Measurements from ENCODE around the gene PPP1R14B. TPM values are rescaled to one million over a fixed set of nuclear protein-coding genes. Genes with fewer than 3 reads are reported as not detected.

Gene PPP1R14B, protein sequence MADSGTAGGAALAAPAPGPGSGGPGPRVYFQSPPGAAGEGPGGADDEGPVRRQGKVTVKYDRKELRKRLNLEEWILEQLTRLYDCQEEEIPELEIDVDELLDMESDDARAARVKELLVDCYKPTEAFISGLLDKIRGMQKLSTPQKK
- 100 to 1,000 TPM; 332 to 336 TPM for total RNA-seq

DNA sequence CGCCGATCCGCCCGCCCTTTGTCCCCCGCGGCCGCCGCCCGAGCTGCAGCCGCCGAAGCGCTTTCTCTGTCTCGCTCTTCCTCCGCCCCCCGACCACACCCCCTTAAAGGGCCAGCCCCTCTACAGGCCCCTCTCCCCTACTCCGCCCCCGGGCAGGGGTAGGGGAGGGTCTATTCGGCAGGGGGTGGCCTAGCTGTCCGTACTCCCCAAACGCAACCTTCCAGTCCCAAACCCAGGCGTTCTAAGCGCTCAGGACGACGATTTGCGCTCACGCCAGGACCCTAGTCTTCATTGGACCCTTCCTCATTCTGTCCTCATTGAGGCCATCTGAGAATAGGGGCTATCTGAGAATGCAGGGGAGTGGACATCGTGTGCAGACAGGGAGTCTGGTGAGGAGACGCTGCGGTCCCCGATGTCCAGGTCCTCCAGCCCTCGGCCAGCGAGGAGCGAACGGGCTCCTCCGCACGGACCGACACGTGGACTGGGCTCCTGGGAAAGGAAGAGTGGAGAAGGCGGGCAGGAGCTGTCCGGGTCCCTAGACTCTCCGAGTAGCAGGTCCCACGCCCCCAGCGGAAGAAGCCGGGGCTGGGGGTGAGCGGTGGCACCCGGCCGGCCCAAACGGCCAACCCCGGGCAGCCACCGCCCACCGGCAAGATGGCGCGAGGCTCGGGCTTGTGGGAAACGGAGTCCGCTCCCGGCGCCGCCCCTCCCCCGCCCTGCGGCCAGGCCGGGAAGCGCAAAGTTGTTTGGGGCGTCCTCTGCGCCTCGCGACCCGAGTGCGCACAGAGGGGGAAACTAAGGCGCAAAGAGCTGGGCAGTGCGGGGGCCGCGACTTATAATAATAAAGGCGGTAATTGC is at the start of gene PPP1R14B:
PPP1R14B (minus strand) TSS at position 73 of the 858 bp plus-strand sequence. CDS start 270 bp downstream, outside the sequence.
- Mint-ChIP-seq H3K9me3 (no peaks in the 10 kb centered on the region), H3K4me1 (peaks cover 29% of the 10 kb centered on the region), H3K36me3 (peaks cover 21% of the 10 kb centered on the region), H3K27me3 (no peaks in the 10 kb centered on the region), H3K27ac (peak within 1 kb of the TSS; percentile 90), H3K4me3 (peak within 1 kb of the TSS; percentile 91)
- peak; percentile 85 for DNase-seq

DNA sequence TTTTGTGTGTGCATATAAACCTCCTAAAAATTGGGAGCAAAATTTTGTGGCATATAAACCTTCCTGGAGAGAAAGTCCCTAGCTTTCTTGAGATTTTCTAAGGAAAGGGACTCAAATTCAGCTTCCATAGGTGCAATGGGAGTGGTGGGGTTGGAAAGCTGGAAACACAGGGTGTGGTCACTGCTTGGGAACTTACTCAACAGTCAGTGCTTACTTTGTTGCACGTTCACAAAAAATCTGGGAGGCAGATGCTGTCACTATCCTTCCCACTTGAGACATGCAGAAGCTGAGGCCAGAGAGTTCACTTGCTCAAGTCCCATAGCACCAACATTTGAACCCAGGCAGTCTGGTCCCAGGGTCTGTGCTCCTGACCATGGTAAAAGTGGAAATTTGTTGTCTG is 49.5 kb upstream of the PPP1R14B start:
- Mint-ChIP-seq H3K4me1 (peaks cover 22% of the 10 kb centered on the region), H3K9me3 (no peaks in the 10 kb centered on the region), H3K36me3 (no peaks in the 10 kb centered on the region), H3K27ac (no peak overlapping the region), H3K4me3 (no peak overlapping the region), H3K27me3 (peaks cover 89% of the 10 kb centered on the region)
- no peak for DNase-seq

DNA sequence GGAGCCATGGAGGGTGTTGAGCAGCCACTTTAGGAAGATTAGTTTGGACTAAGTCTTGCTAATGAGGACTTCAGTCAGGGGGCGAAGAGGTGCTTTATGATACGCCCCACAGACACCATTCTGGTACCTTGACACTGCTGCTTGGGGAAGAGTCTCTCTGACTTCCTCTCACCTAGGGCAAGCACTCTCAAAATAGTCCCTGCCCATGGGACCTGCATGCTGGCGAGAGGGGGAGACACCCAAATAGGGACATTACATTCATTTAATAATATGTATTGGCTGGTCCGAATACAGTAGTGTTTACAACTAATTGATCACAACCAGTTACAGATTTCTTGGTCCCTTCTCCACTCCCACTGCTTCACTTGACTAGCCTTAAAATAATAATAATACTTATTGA is 49.0 kb upstream of the PPP1R14B start:
- H3K9me3 Mint-ChIP-seq = no peaks in the 10 kb centered on the region
- peaks cover 19% of the 10 kb centered on the region for H3K4me1 Mint-ChIP-seq
- DNase-seq = no peak
- H3K4me3 Mint-ChIP-seq = no peak overlapping the region
- no peak overlapping the region for H3K27ac Mint-ChIP-seq
- H3K27me3 Mint-ChIP-seq = peaks cover 89% of the 10 kb centered on the region
- H3K36me3 Mint-ChIP-seq = no peaks in the 10 kb centered on the region

DNA sequence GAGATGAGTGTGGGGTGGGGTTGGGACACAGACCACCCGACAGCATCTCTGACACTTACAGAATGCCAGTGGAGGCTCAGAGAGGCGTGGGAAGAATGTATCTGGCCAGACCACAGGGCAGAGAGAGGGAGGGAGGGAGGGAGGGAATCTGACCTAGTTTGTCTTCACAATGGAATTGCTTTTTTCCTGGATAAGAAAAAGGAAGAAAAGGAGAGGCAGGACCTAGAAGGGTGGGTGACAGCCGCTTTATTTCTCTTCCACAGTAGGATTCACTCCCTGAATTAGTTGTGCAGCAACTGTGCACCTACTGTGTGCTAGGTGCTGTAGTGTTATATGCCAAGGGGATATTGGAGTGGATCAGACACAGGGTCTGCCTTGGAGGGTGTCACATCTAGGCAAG is 48.0 kb upstream of the PPP1R14B start:
- H3K4me3 Mint-ChIP-seq = no peak overlapping the region
- peaks cover 14% of the 10 kb centered on the region for H3K4me1 Mint-ChIP-seq
- no peaks in the 10 kb centered on the region for H3K9me3 Mint-ChIP-seq
- no peak overlapping the region for H3K27ac Mint-ChIP-seq
- no peaks in the 10 kb centered on the region for H3K36me3 Mint-ChIP-seq
- peaks cover 85% of the 10 kb centered on the region for H3K27me3 Mint-ChIP-seq
- DNase-seq = no peak

DNA sequence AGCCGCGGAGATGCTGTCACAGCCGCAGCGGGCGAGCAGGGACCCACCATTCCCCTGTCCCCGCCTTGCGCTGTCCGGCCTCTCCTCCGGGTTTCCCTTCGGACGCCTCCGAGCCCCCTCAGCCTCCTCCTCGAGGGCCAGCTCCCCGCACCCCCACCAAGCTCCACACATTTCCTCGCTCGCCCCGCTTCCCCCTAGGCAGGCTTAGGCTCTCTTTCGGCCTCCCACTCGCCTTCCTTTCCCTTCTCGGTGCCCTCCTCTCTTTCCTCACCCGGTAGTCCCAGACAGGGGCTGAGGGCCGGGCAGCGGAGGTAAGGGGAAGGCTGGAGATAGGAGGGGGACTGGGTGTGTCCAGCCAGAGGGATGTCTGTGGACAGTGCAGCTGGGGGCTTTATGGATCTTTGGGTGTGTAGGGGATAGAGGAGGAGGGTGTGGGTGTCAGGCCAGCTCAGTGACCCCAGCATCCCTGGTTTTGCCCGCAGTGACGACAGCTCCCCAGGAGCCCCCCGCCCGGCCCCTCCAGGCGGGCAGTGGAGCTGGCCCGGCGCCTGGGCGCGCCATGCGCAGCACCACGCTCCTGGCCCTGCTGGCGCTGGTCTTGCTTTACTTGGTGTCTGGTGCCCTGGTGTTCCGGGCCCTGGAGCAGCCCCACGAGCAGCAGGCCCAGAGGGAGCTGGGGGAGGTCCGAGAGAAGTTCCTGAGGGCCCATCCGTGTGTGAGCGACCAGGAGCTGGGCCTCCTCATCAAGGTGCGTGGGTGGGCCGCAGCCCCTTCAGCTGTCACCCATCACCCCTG is 45.9 kb upstream of the PPP1R14B start:
- no peak for DNase-seq
- peaks cover 64% of the 10 kb centered on the region for H3K27me3 Mint-ChIP-seq
- no peaks in the 10 kb centered on the region for H3K9me3 Mint-ChIP-seq
- no peak overlapping the region for H3K27ac Mint-ChIP-seq
- H3K36me3 Mint-ChIP-seq = peaks cover 5% of the 10 kb centered on the region
- H3K4me3 Mint-ChIP-seq = peak overlapping the region; percentile 44
- H3K4me1 Mint-ChIP-seq = peaks cover 10% of the 10 kb centered on the region

DNA sequence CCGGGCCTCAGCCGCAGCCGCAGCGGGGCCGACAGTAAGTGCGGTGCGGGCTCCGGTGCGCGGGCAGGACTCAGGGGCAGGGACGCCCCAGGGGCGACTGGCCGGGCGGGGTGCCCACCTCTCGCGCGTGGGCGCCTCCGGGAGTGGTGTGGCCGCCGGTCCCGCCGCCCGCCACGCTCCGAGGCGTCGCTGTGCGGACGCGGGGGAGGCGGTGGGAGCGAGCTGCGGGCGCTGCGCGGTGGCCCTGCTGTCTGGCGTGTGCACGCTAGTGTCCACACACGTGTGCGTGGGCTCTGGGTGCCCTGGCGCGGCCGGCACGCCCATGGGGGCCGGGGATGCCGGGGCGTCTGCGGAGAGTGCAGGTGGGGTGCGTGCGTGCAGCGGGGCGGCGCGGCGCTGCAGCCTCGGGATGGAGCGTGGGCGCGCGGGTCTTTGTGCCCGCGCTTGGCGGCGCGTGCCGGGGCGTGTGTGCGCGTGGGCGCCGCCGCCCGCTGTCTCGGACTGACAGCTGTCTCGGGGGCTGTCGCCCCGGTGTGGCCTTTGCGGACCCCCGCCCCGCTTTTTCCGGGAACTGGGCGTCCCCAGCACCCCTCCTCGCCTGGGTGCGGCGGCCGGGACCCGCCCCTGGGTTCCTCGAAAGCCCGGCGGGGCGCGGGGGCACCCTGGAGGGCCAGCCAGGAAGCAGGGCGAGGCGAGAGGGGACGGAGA is 45.2 kb upstream of the PPP1R14B start:
- no peak overlapping the region for H3K4me3 Mint-ChIP-seq
- no peak overlapping the region for H3K27ac Mint-ChIP-seq
- DNase-seq = no peak

DNA sequence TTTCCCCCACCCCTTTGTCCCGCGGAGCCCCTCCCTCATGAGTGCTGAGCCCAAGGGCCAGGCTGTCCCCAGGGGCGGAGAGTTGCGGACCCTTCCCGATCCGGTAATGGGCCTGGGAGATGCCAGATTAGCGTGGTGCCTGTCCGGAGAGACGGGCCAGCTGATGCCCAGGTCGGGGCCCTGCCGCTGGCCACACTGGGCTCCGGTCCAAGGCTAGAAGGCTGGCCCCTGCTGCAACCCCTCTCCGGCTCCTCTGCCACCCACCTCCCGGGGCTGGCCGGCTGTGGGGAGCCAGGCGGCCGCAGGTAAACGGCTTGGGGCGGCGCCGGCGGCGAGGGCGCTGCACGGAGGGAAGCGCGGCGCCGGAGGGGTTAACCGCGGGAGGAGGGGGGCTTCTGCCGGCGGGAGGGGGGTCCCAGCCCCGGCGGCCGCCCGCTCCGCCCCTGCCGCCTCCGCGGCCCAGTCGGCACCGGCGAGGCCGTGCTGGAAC is 44.6 kb upstream of the PPP1R14B start, which contains the start of gene KCNK4:
KCNK4 (plus strand) TSS at position 41 of the 490 bp plus-strand sequence. CDS start 1,717 bp downstream, outside the sequence.
- H3K4me3 Mint-ChIP-seq = peak within 1 kb of the TSS; percentile 23
- no peaks in the 10 kb centered on the region for H3K9me3 Mint-ChIP-seq
- H3K27ac Mint-ChIP-seq = no peak within 1 kb of the TSS
- H3K4me1 Mint-ChIP-seq = peaks cover 14% of the 10 kb centered on the region
- H3K36me3 Mint-ChIP-seq = peaks cover 5% of the 10 kb centered on the region
- peaks cover 50% of the 10 kb centered on the region for H3K27me3 Mint-ChIP-seq
- DNase-seq = no peak

More for the DNA sequence above, 45.2 kb upstream of the PPP1R14B start:
- peaks cover 5% of the 10 kb centered on the region for H3K36me3 Mint-ChIP-seq
- peaks cover 8% of the 10 kb centered on the region for H3K4me1 Mint-ChIP-seq
- peaks cover 56% of the 10 kb centered on the region for H3K27me3 Mint-ChIP-seq
- H3K9me3 Mint-ChIP-seq = no peaks in the 10 kb centered on the region

DNA sequence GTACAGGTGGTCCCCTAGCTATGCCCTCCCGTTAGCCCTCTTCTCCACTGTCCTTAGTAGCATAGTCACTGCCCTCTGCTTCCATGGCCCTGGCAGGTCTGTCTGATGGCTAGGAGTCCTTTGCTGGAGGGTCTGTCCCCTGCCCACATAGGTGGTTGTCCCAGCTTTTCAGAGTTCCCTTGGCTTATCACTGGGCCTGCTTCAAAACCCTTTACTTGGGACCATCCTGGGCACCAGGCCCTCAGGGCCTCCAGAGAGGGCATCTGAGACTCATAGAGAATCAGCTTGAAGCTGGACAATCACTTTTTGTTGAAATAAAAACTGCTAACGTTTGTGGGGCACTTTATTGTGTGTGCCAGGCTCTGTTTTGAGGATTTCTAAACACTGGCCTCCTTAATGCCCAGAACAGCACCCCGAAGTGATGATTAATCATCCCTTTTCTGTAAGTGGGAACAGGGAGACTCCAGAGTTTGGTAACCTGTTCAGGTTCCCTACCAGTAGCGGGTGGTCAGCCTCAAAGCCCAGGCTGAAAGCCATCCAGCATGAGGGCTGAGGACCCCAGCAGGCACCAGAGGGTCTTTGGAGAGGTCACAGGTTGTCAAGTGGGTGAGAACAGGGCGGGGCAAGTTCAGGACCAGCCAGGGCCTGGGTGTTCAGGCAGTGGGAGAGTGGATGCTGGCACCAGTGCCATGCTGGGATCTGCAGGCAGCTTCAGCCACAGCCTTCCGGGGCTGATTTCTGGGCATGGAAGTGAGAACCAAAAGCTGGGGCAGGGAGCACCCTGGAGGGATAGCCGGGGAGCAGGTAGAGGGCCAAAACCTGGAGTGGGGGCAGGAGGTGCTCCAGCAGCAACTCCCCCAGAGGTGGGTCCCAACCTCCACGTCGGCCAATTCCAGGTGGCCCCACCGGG is 43.9 kb upstream of the PPP1R14B start:
- peaks cover 43% of the 10 kb centered on the region for H3K27me3 Mint-ChIP-seq
- no peak overlapping the region for H3K27ac Mint-ChIP-seq
- H3K9me3 Mint-ChIP-seq = no peaks in the 10 kb centered on the region
- H3K36me3 Mint-ChIP-seq = peaks cover 5% of the 10 kb centered on the region
- DNase-seq = no peak
- H3K4me1 Mint-ChIP-seq = peaks cover 15% of the 10 kb centered on the region
- H3K4me3 Mint-ChIP-seq = peak overlapping the region; percentile 23

DNA sequence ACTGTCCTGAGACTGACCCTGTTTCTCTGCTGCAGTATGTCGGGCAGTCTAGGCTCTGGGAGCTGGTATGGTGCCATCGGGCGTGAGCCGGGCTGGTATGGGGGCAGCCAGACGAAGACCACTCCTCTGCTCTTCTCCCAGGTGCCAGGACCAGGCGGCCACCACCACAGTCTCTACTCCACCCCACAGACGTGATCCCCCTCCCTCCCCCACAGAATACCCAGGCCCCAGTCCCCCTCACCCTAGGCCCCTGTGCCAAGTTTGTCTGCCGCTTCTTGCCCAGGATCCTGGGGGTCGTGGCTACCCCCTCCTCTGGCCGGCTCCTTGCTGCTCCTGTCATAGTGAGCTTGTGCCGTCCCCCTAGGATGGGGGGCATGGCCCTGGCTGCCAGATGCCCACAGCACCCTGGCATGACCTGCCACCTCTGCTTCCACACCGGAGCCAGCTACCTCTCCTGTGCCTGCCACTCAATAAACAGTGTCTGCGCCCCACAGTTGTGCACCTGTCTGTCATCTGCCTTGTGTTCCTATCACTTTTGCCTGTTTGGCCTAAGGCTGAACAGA is 42.3 kb upstream of the PPP1R14B start:
- H3K27ac Mint-ChIP-seq = no peak overlapping the region
- no peaks in the 10 kb centered on the region for H3K9me3 Mint-ChIP-seq
- H3K36me3 Mint-ChIP-seq = peaks cover 5% of the 10 kb centered on the region
- H3K4me1 Mint-ChIP-seq = peaks cover 15% of the 10 kb centered on the region
- no peak for DNase-seq
- H3K27me3 Mint-ChIP-seq = peaks cover 28% of the 10 kb centered on the region
- H3K4me3 Mint-ChIP-seq = no peak overlapping the region

DNA sequence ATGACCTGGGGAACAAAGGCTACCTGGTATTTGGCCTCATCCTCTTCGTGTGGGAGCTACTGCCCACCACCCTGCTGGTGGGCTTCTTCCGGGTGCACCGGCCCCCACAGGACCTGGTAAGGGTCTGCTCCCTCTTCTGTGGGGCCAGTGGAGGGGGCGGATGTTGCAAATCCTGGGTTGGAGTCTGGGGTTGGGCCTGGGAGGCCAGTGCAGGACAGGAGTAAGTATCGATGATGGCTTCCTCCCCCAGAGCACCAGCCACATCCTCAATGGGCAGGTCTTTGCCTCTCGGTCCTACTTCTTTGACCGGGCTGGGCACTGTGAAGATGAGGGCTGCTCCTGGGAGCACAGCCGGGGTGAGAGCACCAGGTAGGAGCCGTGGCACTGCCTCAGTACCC is 41.6 kb upstream of the PPP1R14B start:
- Mint-ChIP-seq H3K4me1 (peaks cover 17% of the 10 kb centered on the region), H3K27ac (no peak overlapping the region), H3K36me3 (peaks cover 5% of the 10 kb centered on the region), H3K4me3 (no peak overlapping the region), H3K9me3 (no peaks in the 10 kb centered on the region), H3K27me3 (peaks cover 21% of the 10 kb centered on the region)
- no peak for DNase-seq

DNA sequence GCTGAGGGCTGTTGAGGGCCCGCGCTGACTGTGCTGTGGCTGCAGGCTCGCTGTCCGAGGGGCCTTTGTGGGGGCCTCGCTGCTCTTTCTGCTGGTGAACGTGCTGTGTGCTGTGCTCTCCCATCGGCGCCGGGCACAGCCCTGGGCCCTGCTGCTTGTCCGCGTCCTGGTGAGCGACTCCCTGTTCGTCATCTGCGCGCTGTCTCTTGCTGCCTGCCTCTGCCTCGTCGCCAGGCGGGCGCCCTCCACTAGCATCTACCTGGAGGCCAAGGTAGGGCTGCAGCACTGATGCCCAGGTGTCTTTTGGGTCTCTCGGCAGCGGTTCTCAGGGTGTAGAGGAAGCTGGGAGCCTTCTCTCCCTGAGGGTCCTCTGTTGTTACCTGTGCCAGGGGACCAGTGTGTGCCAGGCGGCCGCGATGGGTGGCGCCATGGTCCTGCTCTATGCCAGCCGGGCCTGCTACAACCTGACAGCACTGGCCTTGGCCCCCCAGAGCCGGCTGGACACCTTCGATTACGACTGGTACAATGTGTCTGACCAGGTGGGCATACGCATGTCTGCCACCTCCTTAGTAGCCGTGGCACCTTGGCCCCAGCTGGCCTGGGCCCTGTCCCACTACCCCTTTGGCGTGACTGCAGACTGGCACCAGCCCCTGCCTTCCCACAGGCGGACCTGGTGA is 41.1 kb upstream of the PPP1R14B start:
- no peak overlapping the region for H3K27ac Mint-ChIP-seq

DNA sequence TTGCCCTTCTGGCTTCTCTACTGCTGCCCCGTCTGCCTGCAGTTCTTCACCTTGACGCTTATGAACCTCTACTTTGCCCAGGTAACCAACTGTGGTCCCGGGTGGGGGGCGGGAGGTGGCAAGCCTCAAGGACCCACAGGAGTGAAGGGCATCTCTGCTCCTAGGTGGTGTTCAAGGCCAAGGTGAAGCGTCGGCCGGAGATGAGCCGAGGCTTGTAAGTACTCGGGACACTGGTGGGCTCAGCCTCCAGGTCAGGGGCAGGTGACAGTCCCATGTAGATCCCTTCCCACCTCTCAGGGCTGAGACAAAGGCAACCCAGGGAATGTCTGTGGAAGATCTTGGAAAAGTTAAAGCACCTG is 40.0 kb upstream of the PPP1R14B start:
- peaks cover 10% of the 10 kb centered on the region for H3K27me3 Mint-ChIP-seq
- peaks cover 13% of the 10 kb centered on the region for H3K4me1 Mint-ChIP-seq
- H3K27ac Mint-ChIP-seq = no peak overlapping the region
- H3K4me3 Mint-ChIP-seq = peak overlapping the region; percentile 80
- no peaks in the 10 kb centered on the region for H3K9me3 Mint-ChIP-seq
- no peak for DNase-seq
- peaks cover 5% of the 10 kb centered on the region for H3K36me3 Mint-ChIP-seq

More for the DNA sequence above, 41.1 kb upstream of the PPP1R14B start:
- H3K36me3 Mint-ChIP-seq = peaks cover 5% of the 10 kb centered on the region
- DNase-seq = no peak
- H3K4me1 Mint-ChIP-seq = peaks cover 17% of the 10 kb centered on the region
- no peak overlapping the region for H3K4me3 Mint-ChIP-seq
- H3K9me3 Mint-ChIP-seq = no peaks in the 10 kb centered on the region
- peaks cover 15% of the 10 kb centered on the region for H3K27me3 Mint-ChIP-seq

Data from activated naive CD8-positive, alpha-beta T cell treated with anti-CD3 and anti-CD28 coated beads for 36 hours (primary cell).